ENCODE measurements around the gene TBCK.

- TF ChIP-seq EZH2 (IDR thresholded peaks at IDR 0.05; ENCODE audit: borderline replicate concordance, low read length): no peak
- TF ChIP-seq, protein P1, sequence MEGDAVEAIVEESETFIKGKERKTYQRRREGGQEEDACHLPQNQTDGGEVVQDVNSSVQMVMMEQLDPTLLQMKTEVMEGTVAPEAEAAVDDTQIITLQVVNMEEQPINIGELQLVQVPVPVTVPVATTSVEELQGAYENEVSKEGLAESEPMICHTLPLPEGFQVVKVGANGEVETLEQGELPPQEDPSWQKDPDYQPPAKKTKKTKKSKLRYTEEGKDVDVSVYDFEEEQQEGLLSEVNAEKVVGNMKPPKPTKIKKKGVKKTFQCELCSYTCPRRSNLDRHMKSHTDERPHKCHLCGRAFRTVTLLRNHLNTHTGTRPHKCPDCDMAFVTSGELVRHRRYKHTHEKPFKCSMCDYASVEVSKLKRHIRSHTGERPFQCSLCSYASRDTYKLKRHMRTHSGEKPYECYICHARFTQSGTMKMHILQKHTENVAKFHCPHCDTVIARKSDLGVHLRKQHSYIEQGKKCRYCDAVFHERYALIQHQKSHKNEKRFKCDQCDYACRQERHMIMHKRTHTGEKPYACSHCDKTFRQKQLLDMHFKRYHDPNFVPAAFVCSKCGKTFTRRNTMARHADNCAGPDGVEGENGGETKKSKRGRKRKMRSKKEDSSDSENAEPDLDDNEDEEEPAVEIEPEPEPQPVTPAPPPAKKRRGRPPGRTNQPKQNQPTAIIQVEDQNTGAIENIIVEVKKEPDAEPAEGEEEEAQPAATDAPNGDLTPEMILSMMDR (IDR thresholded peaks at IDR 0.05; ENCODE audit: low read length): no peak
These were observed 16.0 kb downstream of the TBCK start for GRCh38 chr4:106299977-106300376.
